GM21526 (cell line): ENCODE measurements around the gene ZBTB17.

ENCODE experiments used
- ATAC-seq: cut with Tn5 transposase; IDR thresholded peaks from one replicate; pipeline ENCODE4 v1.9.1; 2021; ENCODE audit warnings: moderate library complexity; ENCODE audit not compliant: unreplicated experiment, low FRiP score

Gene ZBTB17

GRCh38 chr1:15949453-15950245 lies 26.3 kb downstream of the ZBTB17 start:
- ATAC-seq: peak; percentile 64

GRCh38 chr1:15948595-15949452 lies 27.1 kb downstream of the ZBTB17 start:
- ATAC-seq: no peak

GRCh38 chr1:15948091-15948591 lies 27.8 kb downstream of the ZBTB17 start:
- no peak for ATAC-seq

- no peak for ATAC-seq
Measured at GRCh38 chr1:15947382-15948090, 28.4 kb downstream of the ZBTB17 start.

- ATAC-seq: no peak
Measured at GRCh38 chr1:15946571-15947381, 29.1 kb downstream of the ZBTB17 start.

- no peak for ATAC-seq
Measured at GRCh38 chr1:15945832-15946448, 30.0 kb downstream of the ZBTB17 start.

GRCh38 chr1:15945011-15945831 lies 30.7 kb downstream of the ZBTB17 start:
- ATAC-seq: no peak

- no peak for ATAC-seq
Measured at GRCh38 chr1:15944308-15945010, 31.4 kb downstream of the ZBTB17 start.

GRCh38 chr1:15943992-15944307 lies 32.0 kb downstream of the ZBTB17 start:
- no peak for ATAC-seq

- ATAC-seq: no peak
Measured at GRCh38 chr1:15943328-15943991, 32.4 kb downstream of the ZBTB17 start.

GRCh38 chr1:15942661-15943327 lies 33.1 kb downstream of the ZBTB17 start:
- ATAC-seq: no peak

- ATAC-seq: no peak
Measured at GRCh38 chr1:15941899-15942660, 33.8 kb downstream of the ZBTB17 start.

GRCh38 chr1:15941044-15941840 lies 34.7 kb downstream of the ZBTB17 start:
- no peak for ATAC-seq

GRCh38 chr1:15940110-15941043 lies 35.5 kb downstream of the ZBTB17 start:
- no peak for ATAC-seq
